Right lobe of liver (tissue), 4 donors: ENCODE results near the gene GRB14.

Experiments used
- CTCF ChIP-seq, 4 donors: fragments of 200-600 bp in 3 of 4; fragments of 450-650 bp in 1 of 4; IDR thresholded peaks; one replicate each; pipeline versions ENCODE4 v1.5.1 to v1.8.0; 2016 to 2022; ENCODE audit warnings: antibody characterized with exemption in 4 of 4, mild to moderate bottlenecking in 2 of 4
- POLR2A ChIP-seq: fragments of 450-650 bp; IDR thresholded peaks from one replicate; pipeline ENCODE4 v1.6.1; 2017; ENCODE audit warnings: antibody characterized with exemption, mild to moderate bottlenecking
- donor health status: DM: no; HTN: no; CAD: no.
- donor health status: DM: no; HTN: no; CAD: no.
- donor health status: DM: no; HTN: yes; CAD: no.

- TF ChIP-seq CTCF (IDR thresholded peaks at IDR 0.05) (no peak), POLR2A (no peak)
Observed at GRCh38 chr2:164456619-164457018, 164.7 kb downstream of the GRB14 start.
